ENCODE data around the gene DYNC1LI2. TPM values are rescaled to one million over a fixed set of nuclear protein-coding genes. Genes with fewer than 3 reads are reported as not detected.

The DYNC1LI2 gene
- total and polyA plus RNA-seq, 2 of the 8 experiments (the other 6 are each of a cell fraction or from before 2014, with no cell fraction given), result 35.0 to 70.8 TPM

DNA sequence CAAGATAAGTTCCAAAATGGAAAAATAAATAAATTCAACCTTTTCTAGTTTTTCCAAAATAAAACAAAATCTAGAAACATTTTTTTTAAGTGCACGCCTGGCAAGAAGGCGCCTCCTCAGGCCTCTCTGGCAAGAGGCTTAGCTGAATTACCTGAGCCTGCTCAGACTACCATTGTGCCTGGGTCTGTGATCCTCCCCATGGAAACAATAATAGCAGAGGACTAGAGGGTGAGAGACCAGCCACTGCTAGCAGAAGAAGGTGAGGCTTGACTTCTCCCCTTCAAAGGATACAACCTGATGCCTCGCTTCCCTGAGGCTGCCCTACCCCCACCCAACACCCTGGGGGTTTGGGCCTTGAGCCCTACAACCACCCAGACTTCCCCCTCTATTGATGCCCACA lies 35.1 kb upstream of the DYNC1LI2 start:
- H3K27ac ChIP-seq (ENCODE audit: low read depth, low read length), result no peak overlapping the region
- no peaks in the 10 kb centered on the region for H3K9me3 ChIP-seq (ENCODE audit: insufficient read depth in 2 of 2, low read depth in 1 of 2, low read length in 1 of 2)
- no peak overlapping the region for H2BK20ac ChIP-seq (ENCODE audit: low read length)
- H3K18ac ChIP-seq (ENCODE audit: extremely low read depth, low read length), result no peak overlapping the region; the same call in 1 of the 2 replicates
- WGBS, 2 experiments (ENCODE audit: extremely low coverage in 1 of 2, insufficient coverage in 1 of 2, insufficient read length in 1 of 2, insufficient replicate concordance in 2 of 2, low coverage in 1 of 2, low lambda C conversion rate in 2 of 2, missing lambda C conversion rate in 1 of 2), result 94% methylated on average over 3 of the region's 3 CpGs; no CpG with 5 or more reads in 1 of the 2 experiments
- no peak overlapping the region for H3K4ac ChIP-seq (replicated peaks; ENCODE audit: insufficient read length, low read depth, low read length)
- no peaks in the 10 kb centered on the region for H4K20me1 ChIP-seq (replicated peaks in 1 of 2; ENCODE audit: control insufficient read depth in 1 of 2, insufficient read depth in 2 of 2, low read length in 2 of 2)
- ChIA-PET POLR2A (ENCODE audit: partially characterized antibody) (no interaction called here), CTCF (ENCODE audit: partially characterized antibody) (no interaction called here)
- no peak overlapping the region for H4K5ac ChIP-seq (ENCODE audit: insufficient read length, low read depth, low read length)
- H3K14ac ChIP-seq (ENCODE audit: insufficient read length), result no peak overlapping the region
- H3K27me3 ChIP-seq (replicated peaks in 1 of 4; ENCODE audit: control insufficient read depth in 3 of 4, extremely low read depth in 1 of 4, insufficient read depth in 3 of 4, low read length in 3 of 4), result no peaks in the 10 kb centered on the region
- no peak overlapping the region for H3K4me3 ChIP-seq (ENCODE audit: extremely low read depth in 1 of 4, insufficient read depth in 2 of 4, low read depth in 3 of 4, low read length in 4 of 4)
- FAIRE-seq (no peak), DNase-seq (ENCODE audit: low read depth in 1 of 2, low spot score in 2 of 2) (no peak)
- H3K79me2 ChIP-seq (ENCODE audit: control insufficient read depth in 1 of 2, insufficient read depth in 2 of 2, low read length in 2 of 2), result no peaks in the 10 kb centered on the region
- no peak overlapping the region for H2BK12ac ChIP-seq (ENCODE audit: low read depth, low read length)
- H3K23ac ChIP-seq (ENCODE audit: insufficient read length), result no peak overlapping the region
- H2AFZ ChIP-seq (ENCODE audit: low read length), result no peak overlapping the region
- H3K56ac ChIP-seq (replicated peaks; ENCODE audit: insufficient read length, low read depth, low read length), result no peak overlapping the region
- H3K4me1 ChIP-seq (replicated peaks in 1 of 4; ENCODE audit: control insufficient read depth in 3 of 4, insufficient read depth in 4 of 4, low read length in 3 of 4), result no peaks in the 10 kb centered on the region
- no peak overlapping the region for H4K91ac ChIP-seq (replicated peaks; ENCODE audit: insufficient read length, low read length)
- H3K36me3 ChIP-seq (ENCODE audit: control insufficient read depth in 2 of 4, insufficient read depth in 4 of 4, low read length in 3 of 4), result no peaks in the 10 kb centered on the region
- H3K79me1 ChIP-seq (ENCODE audit: low read depth, low read length), result no peaks in the 10 kb centered on the region
- no peak overlapping the region for H2BK120ac ChIP-seq (replicated peaks; ENCODE audit: low read depth, low read length)
- no peak overlapping the region for H2BK5ac ChIP-seq (ENCODE audit: low read depth, low read length)
- no peak overlapping the region for H3K9ac ChIP-seq (replicated peaks in 1 of 4; ENCODE audit: extremely low read depth in 1 of 4, low read depth in 3 of 4, low read length in 3 of 4)
- no peak overlapping the region for H4K8ac ChIP-seq (ENCODE audit: extremely low read depth, insufficient read depth, low read length)
- no peaks in the 10 kb centered on the region for H3K23me2 ChIP-seq (ENCODE audit: low read depth, low read length)
- no peak overlapping the region for H2BK15ac ChIP-seq (ENCODE audit: low read length)
- H3K4me2 ChIP-seq (ENCODE audit: insufficient read depth in 1 of 2, low read depth in 2 of 2, low read length in 2 of 2), result no peak overlapping the region
- H2AK5ac ChIP-seq (ENCODE audit: low read depth, low read length), result no peak overlapping the region
- no peak for TF ChIP-seq POLR2AphosphoS5 (IDR thresholded peaks at IDR 0.05; ENCODE audit: low read depth, low read length)
- TF ChIP-seq EGR1 (IDR thresholded peaks at IDR 0.05; ENCODE audit: borderline replicate concordance, low read depth, low read length), result no peak
- no peak for TF ChIP-seq SRF (IDR thresholded peaks at IDR 0.05; ENCODE audit: low read depth, low read length)
- TF ChIP-seq EP300 (IDR thresholded peaks at IDR 0.05; ENCODE audit: borderline replicate concordance in 1 of 2, low read depth in 2 of 2, low read length in 2 of 2), result no peak
- TF ChIP-seq SP2 (IDR thresholded peaks at IDR 0.05; ENCODE audit: low read length), result no peak
- no peak for TF ChIP-seq CBX5 (IDR thresholded peaks at IDR 0.05; ENCODE audit: low read depth, low read length)
- TF ChIP-seq CBX8 (IDR thresholded peaks at IDR 0.05; ENCODE audit: borderline replicate concordance, low read depth, low read length), result no peak
- no peak for TF ChIP-seq ZNF274 (IDR thresholded peaks at IDR 0.05; ENCODE audit: borderline replicate concordance, extremely low read depth, low read length)
- no peak for TF ChIP-seq KDM1A (IDR thresholded peaks at IDR 0.05; ENCODE audit: borderline replicate concordance, low read length)
- TF ChIP-seq SIRT6 (IDR thresholded peaks at IDR 0.05; ENCODE audit: low read length), result no peak
- no peak for TF ChIP-seq GABPA (IDR thresholded peaks at IDR 0.05; ENCODE audit: borderline replicate concordance, insufficient read depth, low read length)
- no peak for TF ChIP-seq RFX5 (IDR thresholded peaks at IDR 0.05; ENCODE audit: borderline replicate concordance, low read depth, low read length)
- TF ChIP-seq SUZ12 (IDR thresholded peaks at IDR 0.05; ENCODE audit: low read length), result no peak
- no peak for TF ChIP-seq SIX5 (IDR thresholded peaks at IDR 0.05; ENCODE audit: low read depth, low read length)
- TF ChIP-seq, protein P1, sequence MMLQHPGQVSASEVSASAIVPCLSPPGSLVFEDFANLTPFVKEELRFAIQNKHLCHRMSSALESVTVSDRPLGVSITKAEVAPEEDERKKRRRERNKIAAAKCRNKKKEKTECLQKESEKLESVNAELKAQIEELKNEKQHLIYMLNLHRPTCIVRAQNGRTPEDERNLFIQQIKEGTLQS (IDR thresholded peaks at IDR 0.05; ENCODE audit: insufficient read depth, low read depth, low read length), result no peak
